Measurements from ENCODE around the gene MINAR2. TPM values are rescaled to one million over a fixed set of nuclear protein-coding genes. Genes with fewer than 3 reads are reported as not detected.
A peak's percentile ranks its signal among the peaks of the same experiment; 100 is the strongest.

MINAR2 gene
- total RNA-seq, 4 donors from 2014 or later: 0.17 TPM; not detected in 3

- intact Hi-C loops (cut with DNase I): loop anchor here (5.0 to 10.0 kb wide), 3 partner anchors 371 to 864 kb away; no protein-coding TSS in a partner anchor
- no peak for DNase-seq (ENCODE audit: extremely low spot score)
- Histone ChIP-seq H3K9me3 (no peaks in the 10 kb centered on the region), H3K4me1 (peaks cover 0 to 6% (median 0%) of the 10 kb centered on the region in 4 donors), H3K27ac (replicated peaks in 1 of 4) (no peak overlapping the region), H3K36me3 (no peaks in the 10 kb centered on the region), H3K4me3 (no peak overlapping the region), H3K27me3 (no peaks in the 10 kb centered on the region)
- TF ChIP-seq, protein P1, sequence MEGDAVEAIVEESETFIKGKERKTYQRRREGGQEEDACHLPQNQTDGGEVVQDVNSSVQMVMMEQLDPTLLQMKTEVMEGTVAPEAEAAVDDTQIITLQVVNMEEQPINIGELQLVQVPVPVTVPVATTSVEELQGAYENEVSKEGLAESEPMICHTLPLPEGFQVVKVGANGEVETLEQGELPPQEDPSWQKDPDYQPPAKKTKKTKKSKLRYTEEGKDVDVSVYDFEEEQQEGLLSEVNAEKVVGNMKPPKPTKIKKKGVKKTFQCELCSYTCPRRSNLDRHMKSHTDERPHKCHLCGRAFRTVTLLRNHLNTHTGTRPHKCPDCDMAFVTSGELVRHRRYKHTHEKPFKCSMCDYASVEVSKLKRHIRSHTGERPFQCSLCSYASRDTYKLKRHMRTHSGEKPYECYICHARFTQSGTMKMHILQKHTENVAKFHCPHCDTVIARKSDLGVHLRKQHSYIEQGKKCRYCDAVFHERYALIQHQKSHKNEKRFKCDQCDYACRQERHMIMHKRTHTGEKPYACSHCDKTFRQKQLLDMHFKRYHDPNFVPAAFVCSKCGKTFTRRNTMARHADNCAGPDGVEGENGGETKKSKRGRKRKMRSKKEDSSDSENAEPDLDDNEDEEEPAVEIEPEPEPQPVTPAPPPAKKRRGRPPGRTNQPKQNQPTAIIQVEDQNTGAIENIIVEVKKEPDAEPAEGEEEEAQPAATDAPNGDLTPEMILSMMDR (IDR thresholded peaks at IDR 0.05): no peak
- no peak for TF ChIP-seq POLR2AphosphoS5 (IDR thresholded peaks at IDR 0.05)
- no peak for TF ChIP-seq EP300 (IDR thresholded peaks at IDR 0.05)
- no peak for TF ChIP-seq POLR2A (IDR thresholded peaks at IDR 0.05; ENCODE audit: low read depth)
- WGBS: 79% methylated on average over 6 of the region's 6 CpGs
These were observed 20.8 kb downstream of the MINAR2 start for GRCh38 chr5:129768735-129769134.

DNA sequence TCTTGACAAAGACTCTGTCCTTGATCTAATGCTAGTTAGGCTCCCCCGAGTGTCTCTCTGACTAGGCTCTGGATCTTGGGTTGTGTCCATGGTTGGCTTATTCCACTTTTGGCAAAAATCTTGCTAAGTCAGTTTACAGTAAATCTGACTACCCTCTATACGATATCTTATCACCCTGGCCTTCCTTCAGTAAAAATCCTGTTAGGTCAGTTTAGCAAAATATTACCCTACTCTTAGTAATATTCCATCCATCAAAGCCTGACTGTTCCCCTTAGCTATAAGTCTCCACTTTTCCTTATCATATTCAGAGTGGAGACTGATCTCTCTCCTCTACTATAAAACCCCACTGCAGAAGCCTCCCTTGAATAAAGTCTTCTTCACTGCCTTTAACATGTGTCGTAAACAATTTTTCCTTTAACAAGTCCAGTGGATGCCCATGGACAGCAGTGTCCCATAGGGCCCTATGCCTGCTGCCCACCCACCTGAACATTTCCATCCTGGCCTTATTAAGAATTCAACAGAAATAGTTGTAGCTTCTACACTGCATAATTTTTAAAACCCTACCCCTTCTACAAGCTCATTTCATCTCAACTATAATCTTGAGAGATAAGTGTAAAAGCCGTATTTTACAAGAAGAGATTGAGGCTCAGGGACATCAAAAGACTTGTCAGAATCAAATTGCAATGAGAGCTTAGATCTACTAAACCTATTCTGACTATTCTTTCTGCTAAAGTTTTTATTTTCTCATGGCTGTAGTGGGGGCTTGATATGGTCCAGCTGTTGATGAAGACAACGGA lies 22.3 kb downstream of the MINAR2 start:
- H3K4me1 ChIP-seq: peaks cover 0 to 6% (median 0%) of the 10 kb centered on the region in 4 donors
- 77% methylated on average over 5 of the region's 5 CpGs for WGBS
- no peak overlapping the region for H3K27ac ChIP-seq (replicated peaks in 1 of 4)
- no peaks in the 10 kb centered on the region for H3K9me3 ChIP-seq
- no peak overlapping the region for H3K4me3 ChIP-seq
- H3K36me3 ChIP-seq: no peaks in the 10 kb centered on the region
- TF ChIP-seq, protein P1 (IDR thresholded peaks at IDR 0.05): no peak
- TF ChIP-seq POLR2AphosphoS5 (IDR thresholded peaks at IDR 0.05) (no peak), POLR2A (IDR thresholded peaks at IDR 0.05; ENCODE audit: low read depth) (no peak), EP300 (IDR thresholded peaks at IDR 0.05) (no peak)
- no peaks in the 10 kb centered on the region for H3K27me3 ChIP-seq
- intact Hi-C loops (cut with DNase I): loop anchor here (2.0 kb wide), 1 partner anchor 83 kb away; no protein-coding TSS in a partner anchor
- no peak for DNase-seq (ENCODE audit: extremely low spot score)

DNA sequence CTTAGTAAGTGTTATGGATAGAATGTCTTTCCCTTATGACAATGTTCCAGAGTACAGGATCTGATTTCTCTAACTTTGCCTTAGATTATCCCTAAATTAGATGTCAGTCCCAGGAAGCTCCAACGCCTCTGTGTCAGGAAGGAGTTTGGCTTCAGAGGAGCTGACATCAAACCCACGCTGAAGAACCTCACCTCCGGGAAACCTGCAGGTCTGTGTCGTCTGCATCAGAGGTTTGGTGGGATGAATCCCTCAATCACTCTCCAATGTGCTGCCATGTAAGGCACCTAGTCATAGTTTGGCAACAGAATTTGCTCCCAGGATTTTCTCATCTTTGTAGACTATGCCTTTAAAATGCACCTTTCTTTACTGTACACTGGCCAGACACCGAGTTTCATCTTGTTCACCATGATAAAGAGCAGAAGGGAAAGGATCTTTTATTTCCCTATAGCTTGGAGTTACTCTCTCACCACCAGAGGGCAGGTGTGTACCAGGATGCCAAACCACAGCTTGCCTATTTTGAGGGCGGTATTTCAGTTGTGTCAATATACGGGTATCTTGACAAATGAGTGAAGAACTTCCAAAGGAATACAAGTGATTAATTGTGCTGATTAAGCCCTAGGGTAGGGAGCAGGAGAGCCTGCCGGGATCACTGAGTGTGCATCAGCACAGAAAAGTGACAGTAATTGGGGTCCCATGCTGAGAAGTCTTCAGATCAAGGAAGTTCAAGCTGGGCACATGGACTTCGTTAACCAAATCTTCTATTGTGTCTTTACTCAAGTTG lies 23.4 kb downstream of the MINAR2 start:
- TF ChIP-seq, protein P1 (IDR thresholded peaks at IDR 0.05): peak; percentile 65 to 87 (median 72)
- no peak for TF ChIP-seq POLR2AphosphoS5 (IDR thresholded peaks at IDR 0.05)
- H3K36me3 ChIP-seq: no peaks in the 10 kb centered on the region
- 58% methylated on average over 9 of the region's 9 CpGs for WGBS
- no peak overlapping the region for H3K27ac ChIP-seq (replicated peaks in 1 of 4)
- H3K27me3 ChIP-seq: no peaks in the 10 kb centered on the region
- H3K9me3 ChIP-seq: no peaks in the 10 kb centered on the region
- H3K4me1 ChIP-seq: peaks cover 0 to 6% (median 0%) of the 10 kb centered on the region in 4 donors
- intact Hi-C loops (cut with DNase I): loop anchor here (2.0 kb wide), 1 partner anchor 82 kb away; no protein-coding TSS in a partner anchor
- DNase-seq (ENCODE audit: extremely low spot score): no peak
- no peak overlapping the region for H3K4me3 ChIP-seq

- no peaks in the 10 kb centered on the region for H3K27me3 ChIP-seq
- WGBS: 70% methylated on average over 5 of the region's 5 CpGs
- no peak overlapping the region for H3K27ac ChIP-seq (replicated peaks in 1 of 4)
- DNase-seq (ENCODE audit: extremely low spot score): no peak
- intact Hi-C loops (cut with DNase I): no loop called here
- TF ChIP-seq POLR2A (IDR thresholded peaks at IDR 0.05; ENCODE audit: low read depth) (no peak), POLR2AphosphoS5 (IDR thresholded peaks at IDR 0.05) (no peak), EP300 (IDR thresholded peaks at IDR 0.05) (no peak)
- TF ChIP-seq, protein P1 (IDR thresholded peaks at IDR 0.05): no peak
- no peaks in the 10 kb centered on the region for H3K9me3 ChIP-seq
- H3K36me3 ChIP-seq: no peaks in the 10 kb centered on the region
- H3K4me3 ChIP-seq: no peak overlapping the region
- peaks cover 0 to 6% (median 0%) of the 10 kb centered on the region in 4 donors for H3K4me1 ChIP-seq
These were observed 25.5 kb downstream of the MINAR2 start for GRCh38 chr5:129773376-129773775.
